Ovary (tissue), 3 donors: ENCODE measurements around the gene AFF3.

Experiments
- EP300 ChIP-seq: sonication (generic); formaldehyde crosslinking; IDR thresholded peaks from one replicate; pipeline ENCODE4 v1.6.1; 2017; ENCODE audit warnings: antibody characterized with exemption
- POLR2A ChIP-seq: fragments of 450-650 bp; IDR thresholded peaks from one replicate; pipeline ENCODE4 v1.6.1; 2017; ENCODE audit warnings: antibody characterized with exemption, mild to moderate bottlenecking, moderate library complexity
- TF ChIP-seq, protein P1 (sequence below), 3 donors: fragments of 450-650 bp in 2 of 3; fragments of 200-600 bp in 1 of 3; IDR thresholded peaks; one replicate each; pipeline versions ENCODE4 v1.5.1 to v1.8.0; 2016 to 2022; ENCODE audit warnings: antibody characterized with exemption in 3 of 3, mild to moderate bottlenecking in 1 of 3
- donor health status: DM: no; HTN: no; CAD: no.

DNA sequence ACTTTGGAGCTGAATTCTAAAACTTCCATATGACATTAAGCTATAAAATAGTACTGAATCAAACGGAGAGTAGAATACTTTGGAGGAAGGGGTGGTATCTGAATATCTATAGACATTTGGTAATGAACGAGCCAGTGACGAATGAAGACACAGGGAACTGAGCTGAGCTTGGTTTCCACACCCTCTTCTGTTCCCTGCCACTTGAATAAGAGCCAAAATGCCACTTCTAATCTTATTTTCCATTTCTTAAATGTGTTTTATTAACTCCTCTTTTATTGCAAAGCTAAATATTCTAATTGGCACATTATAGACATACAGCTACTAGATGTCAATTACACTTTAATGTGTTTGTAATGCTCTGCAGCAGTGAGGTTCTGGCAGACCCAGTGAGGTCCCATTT, 76.1 kb downstream of the AFF3 start:
- TF ChIP-seq, protein P1, sequence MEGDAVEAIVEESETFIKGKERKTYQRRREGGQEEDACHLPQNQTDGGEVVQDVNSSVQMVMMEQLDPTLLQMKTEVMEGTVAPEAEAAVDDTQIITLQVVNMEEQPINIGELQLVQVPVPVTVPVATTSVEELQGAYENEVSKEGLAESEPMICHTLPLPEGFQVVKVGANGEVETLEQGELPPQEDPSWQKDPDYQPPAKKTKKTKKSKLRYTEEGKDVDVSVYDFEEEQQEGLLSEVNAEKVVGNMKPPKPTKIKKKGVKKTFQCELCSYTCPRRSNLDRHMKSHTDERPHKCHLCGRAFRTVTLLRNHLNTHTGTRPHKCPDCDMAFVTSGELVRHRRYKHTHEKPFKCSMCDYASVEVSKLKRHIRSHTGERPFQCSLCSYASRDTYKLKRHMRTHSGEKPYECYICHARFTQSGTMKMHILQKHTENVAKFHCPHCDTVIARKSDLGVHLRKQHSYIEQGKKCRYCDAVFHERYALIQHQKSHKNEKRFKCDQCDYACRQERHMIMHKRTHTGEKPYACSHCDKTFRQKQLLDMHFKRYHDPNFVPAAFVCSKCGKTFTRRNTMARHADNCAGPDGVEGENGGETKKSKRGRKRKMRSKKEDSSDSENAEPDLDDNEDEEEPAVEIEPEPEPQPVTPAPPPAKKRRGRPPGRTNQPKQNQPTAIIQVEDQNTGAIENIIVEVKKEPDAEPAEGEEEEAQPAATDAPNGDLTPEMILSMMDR (IDR thresholded peaks at IDR 0.05) = no peak
- TF ChIP-seq POLR2A = no peak
- no peak for TF ChIP-seq EP300
